ENCODE results near the gene ERF.

Gene ERF

GRCh38 chr19:42206871-42207755 lies 47.8 kb downstream of the ERF start:
- H3K4me3 ChIP-seq (ENCODE audit: low read depth, low read length) = no peak overlapping the region
- DNase-seq (ENCODE audit: low read depth) = no peak

GRCh38 chr19:42204664-42205063 lies 50.3 kb downstream of the ERF start:
- no peak overlapping the region for H3K4me3 ChIP-seq (ENCODE audit: low read depth, low read length)
- no peak for DNase-seq (ENCODE audit: low read depth)
- TF ChIP-seq, protein P1, sequence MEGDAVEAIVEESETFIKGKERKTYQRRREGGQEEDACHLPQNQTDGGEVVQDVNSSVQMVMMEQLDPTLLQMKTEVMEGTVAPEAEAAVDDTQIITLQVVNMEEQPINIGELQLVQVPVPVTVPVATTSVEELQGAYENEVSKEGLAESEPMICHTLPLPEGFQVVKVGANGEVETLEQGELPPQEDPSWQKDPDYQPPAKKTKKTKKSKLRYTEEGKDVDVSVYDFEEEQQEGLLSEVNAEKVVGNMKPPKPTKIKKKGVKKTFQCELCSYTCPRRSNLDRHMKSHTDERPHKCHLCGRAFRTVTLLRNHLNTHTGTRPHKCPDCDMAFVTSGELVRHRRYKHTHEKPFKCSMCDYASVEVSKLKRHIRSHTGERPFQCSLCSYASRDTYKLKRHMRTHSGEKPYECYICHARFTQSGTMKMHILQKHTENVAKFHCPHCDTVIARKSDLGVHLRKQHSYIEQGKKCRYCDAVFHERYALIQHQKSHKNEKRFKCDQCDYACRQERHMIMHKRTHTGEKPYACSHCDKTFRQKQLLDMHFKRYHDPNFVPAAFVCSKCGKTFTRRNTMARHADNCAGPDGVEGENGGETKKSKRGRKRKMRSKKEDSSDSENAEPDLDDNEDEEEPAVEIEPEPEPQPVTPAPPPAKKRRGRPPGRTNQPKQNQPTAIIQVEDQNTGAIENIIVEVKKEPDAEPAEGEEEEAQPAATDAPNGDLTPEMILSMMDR (conservative IDR thresholded peaks at IDR 0.05; ENCODE audit: low read depth, low read length) = no peak

More at GRCh38 chr19:42206871-42207755, 47.8 kb downstream of the ERF start:
- TF ChIP-seq, protein P1 (conservative IDR thresholded peaks at IDR 0.05; ENCODE audit: low read depth, low read length) = no peak

GRCh38 chr19:42203700-42204099 lies 51.2 kb downstream of the ERF start:
- TF ChIP-seq, protein P1 (conservative IDR thresholded peaks at IDR 0.05; ENCODE audit: low read depth, low read length) = no peak
- no peak overlapping the region for H3K4me3 ChIP-seq (ENCODE audit: low read depth, low read length)
- no peak for DNase-seq (ENCODE audit: low read depth)

GRCh38 chr19:42202290-42202880 lies 52.5 kb downstream of the ERF start:
- H3K4me3 ChIP-seq (ENCODE audit: low read depth, low read length) = no peak overlapping the region
- no peak for DNase-seq (ENCODE audit: low read depth)
- TF ChIP-seq, protein P1 (conservative IDR thresholded peaks at IDR 0.05; ENCODE audit: low read depth, low read length) = no peak

DNA sequence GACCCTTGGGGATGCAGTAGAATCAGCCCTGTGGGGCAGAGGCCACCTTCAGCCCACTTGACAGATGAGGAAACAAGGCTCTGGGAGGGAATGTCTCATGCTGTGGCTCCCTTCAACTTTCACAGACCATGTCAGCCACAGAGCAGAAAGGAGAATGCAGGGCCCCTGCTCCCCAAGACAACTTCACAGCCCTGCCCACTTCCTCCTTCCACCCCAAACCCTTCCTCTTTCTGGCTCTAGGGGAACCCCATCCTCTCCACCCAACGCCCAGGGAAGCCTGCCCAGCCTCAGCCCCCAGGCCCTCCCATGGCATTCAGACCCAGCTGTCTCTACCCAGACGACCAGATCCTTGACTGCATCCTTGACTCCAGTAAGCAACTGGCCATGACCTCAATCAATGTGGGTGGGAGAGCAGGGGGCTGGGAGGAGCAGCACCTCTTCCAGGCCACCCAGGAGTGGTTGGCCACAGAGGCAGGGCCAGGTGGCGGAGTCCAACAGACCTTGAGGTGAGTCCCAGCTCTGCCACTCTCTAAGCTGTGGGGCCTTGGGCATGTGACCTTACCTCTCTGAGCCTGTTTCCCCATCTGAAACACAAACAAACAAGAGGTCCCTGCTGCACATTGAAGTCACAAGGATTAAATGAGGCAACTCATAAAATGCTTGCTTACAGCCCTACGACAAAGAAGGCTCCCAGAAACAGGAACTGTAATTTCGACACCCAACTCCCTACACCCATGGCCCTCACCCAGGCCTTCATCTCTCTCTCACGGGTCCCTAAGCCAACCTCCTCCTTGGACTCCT lies 53.2 kb downstream of the ERF start:
- DNase-seq (ENCODE audit: low read depth) = no peak

DNA sequence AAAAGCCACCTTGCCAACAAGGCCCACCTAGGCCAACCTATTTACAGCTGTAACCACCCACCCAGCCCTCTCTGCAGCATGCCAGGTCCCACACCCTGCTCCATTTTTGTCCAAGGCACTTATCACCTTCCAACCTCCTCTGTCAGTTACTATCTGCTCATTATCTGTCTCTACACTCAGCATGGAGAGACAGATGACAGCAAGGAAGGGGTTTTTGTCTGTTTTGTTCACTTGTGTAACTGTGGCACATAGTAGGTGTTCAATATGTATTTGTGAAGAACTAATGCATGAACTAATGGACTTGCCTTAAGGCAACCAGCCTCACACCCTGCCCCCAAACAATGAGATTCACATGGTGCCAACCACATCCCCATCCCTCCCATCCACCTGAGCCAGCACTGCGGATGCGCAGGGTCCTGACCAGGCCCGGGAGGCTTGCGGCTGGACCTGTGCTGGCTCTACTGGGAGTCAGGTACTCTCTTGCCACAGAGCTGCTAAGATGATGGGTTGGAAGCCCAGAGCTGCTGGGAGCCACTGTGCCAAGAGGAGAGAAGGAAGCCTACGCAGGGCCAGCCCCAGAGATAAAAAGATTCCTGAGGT lies 54.7 kb downstream of the ERF start:
- H3K4me3 ChIP-seq (ENCODE audit: low read depth, low read length) = no peak overlapping the region
- no peak for DNase-seq (ENCODE audit: low read depth)
- TF ChIP-seq, protein P1 (conservative IDR thresholded peaks at IDR 0.05; ENCODE audit: low read depth, low read length) = no peak

More for the DNA sequence above, 53.2 kb downstream of the ERF start:
- TF ChIP-seq, protein P1 (conservative IDR thresholded peaks at IDR 0.05; ENCODE audit: low read depth, low read length) = no peak
- H3K4me3 ChIP-seq (ENCODE audit: low read depth, low read length) = no peak overlapping the region
